ENCODE measurements around the gene WNT3A.

Gene WNT3A

GRCh38 chr1:228098323-228098931 lies 91.6 kb downstream of the WNT3A start:
- no peaks in the 10 kb centered on the region for H3K4me1 ChIP-seq (ENCODE audit: control insufficient read depth, low read depth, low read length)
- no peak overlapping the region for H3K9ac ChIP-seq (ENCODE audit: low read length)
- no peak overlapping the region for H3K4me3 ChIP-seq (ENCODE audit: low read length)
- H3K9me3 ChIP-seq (ENCODE audit: control insufficient read depth, low read depth, low read length), result no peaks in the 10 kb centered on the region
- no peaks in the 10 kb centered on the region for H3K27me3 ChIP-seq (ENCODE audit: control insufficient read depth, insufficient read depth, low read length)
- H3K27ac ChIP-seq (ENCODE audit: low read length), result no peak overlapping the region
- peaks cover 44% of the 10 kb centered on the region for H3K36me3 ChIP-seq (ENCODE audit: control insufficient read depth, low read depth, low read length)

- no peaks in the 10 kb centered on the region for H3K4me1 ChIP-seq (ENCODE audit: control insufficient read depth, low read depth, low read length)
- H3K9ac ChIP-seq (ENCODE audit: low read length), result no peak overlapping the region
- H3K36me3 ChIP-seq (ENCODE audit: control insufficient read depth, low read depth, low read length), result peaks cover 44% of the 10 kb centered on the region
- H3K9me3 ChIP-seq (ENCODE audit: control insufficient read depth, low read depth, low read length), result no peaks in the 10 kb centered on the region
- no peaks in the 10 kb centered on the region for H3K27me3 ChIP-seq (ENCODE audit: control insufficient read depth, insufficient read depth, low read length)
- no peak overlapping the region for H3K4me3 ChIP-seq (ENCODE audit: low read length)
- H3K27ac ChIP-seq (ENCODE audit: low read length), result no peak overlapping the region
These were observed 92.5 kb downstream of the WNT3A start for GRCh38 chr1:228099331-228099732.

- no peak overlapping the region for H3K9ac ChIP-seq (ENCODE audit: low read length)
- no peaks in the 10 kb centered on the region for H3K4me1 ChIP-seq (ENCODE audit: control insufficient read depth, low read depth, low read length)
- no peaks in the 10 kb centered on the region for H3K27me3 ChIP-seq (ENCODE audit: control insufficient read depth, insufficient read depth, low read length)
- H3K36me3 ChIP-seq (ENCODE audit: control insufficient read depth, low read depth, low read length), result peaks cover 46% of the 10 kb centered on the region
- H3K4me3 ChIP-seq (ENCODE audit: low read length), result no peak overlapping the region
- H3K27ac ChIP-seq (ENCODE audit: low read length), result no peak overlapping the region
- H3K9me3 ChIP-seq (ENCODE audit: control insufficient read depth, low read depth, low read length), result no peaks in the 10 kb centered on the region
These were observed 94.2 kb downstream of the WNT3A start for GRCh38 chr1:228100822-228101613.

GRCh38 chr1:228101614-228101993 lies 94.8 kb downstream of the WNT3A start:
- Histone ChIP-seq H3K27ac (ENCODE audit: low read length) (no peak overlapping the region), H3K36me3 (ENCODE audit: control insufficient read depth, low read depth, low read length) (peaks cover 46% of the 10 kb centered on the region), H3K4me3 (ENCODE audit: low read length) (peak overlapping the region; percentile 78), H3K27me3 (ENCODE audit: control insufficient read depth, insufficient read depth, low read length) (no peaks in the 10 kb centered on the region), H3K9ac (ENCODE audit: low read length) (no peak overlapping the region), H3K9me3 (ENCODE audit: control insufficient read depth, low read depth, low read length) (no peaks in the 10 kb centered on the region), H3K4me1 (ENCODE audit: control insufficient read depth, low read depth, low read length) (no peaks in the 10 kb centered on the region)

GRCh38 chr1:228101994-228102790 lies 95.4 kb downstream of the WNT3A start:
- Histone ChIP-seq H3K9ac (ENCODE audit: low read length) (no peak overlapping the region), H3K36me3 (ENCODE audit: control insufficient read depth, low read depth, low read length) (peaks cover 50% of the 10 kb centered on the region), H3K4me1 (ENCODE audit: control insufficient read depth, low read depth, low read length) (no peaks in the 10 kb centered on the region)

GRCh38 chr1:228102791-228103620 lies 96.2 kb downstream of the WNT3A start, which contains the start of gene C1orf35:
Gene C1orf35 (minus strand): TSS chr1:228103325. CDS start chr1:228103227, 98 bp downstream.
- H3K27ac ChIP-seq (ENCODE audit: low read length), result no peak within 1 kb of the TSS
- H3K4me1 ChIP-seq (ENCODE audit: control insufficient read depth, low read depth, low read length), result no peaks in the 10 kb centered on the region
- peak within 1 kb of the TSS; percentile 79 for H3K9ac ChIP-seq (ENCODE audit: low read length)
- no peaks in the 10 kb centered on the region for H3K27me3 ChIP-seq (ENCODE audit: control insufficient read depth, insufficient read depth, low read length)
- H3K36me3 ChIP-seq (ENCODE audit: control insufficient read depth, low read depth, low read length), result peaks cover 49% of the 10 kb centered on the region
- H3K4me3 ChIP-seq (ENCODE audit: low read length), result peak within 1 kb of the TSS; percentile 78
- no peaks in the 10 kb centered on the region for H3K9me3 ChIP-seq (ENCODE audit: control insufficient read depth, low read depth, low read length)

More at GRCh38 chr1:228101994-228102790, 95.4 kb downstream of the WNT3A start:
- Histone ChIP-seq H3K27ac (ENCODE audit: low read length) (no peak overlapping the region), H3K4me3 (ENCODE audit: low read length) (peak overlapping the region; percentile 78), H3K9me3 (ENCODE audit: control insufficient read depth, low read depth, low read length) (no peaks in the 10 kb centered on the region), H3K27me3 (ENCODE audit: control insufficient read depth, insufficient read depth, low read length) (no peaks in the 10 kb centered on the region)

- Histone ChIP-seq H3K4me3 (ENCODE audit: low read length) (no peak overlapping the region), H3K9me3 (ENCODE audit: control insufficient read depth, low read depth, low read length) (no peaks in the 10 kb centered on the region), H3K4me1 (ENCODE audit: control insufficient read depth, low read depth, low read length) (no peaks in the 10 kb centered on the region), H3K9ac (ENCODE audit: low read length) (no peak overlapping the region), H3K36me3 (ENCODE audit: control insufficient read depth, low read depth, low read length) (peaks cover 33% of the 10 kb centered on the region), H3K27me3 (ENCODE audit: control insufficient read depth, insufficient read depth, low read length) (peaks cover 2% of the 10 kb centered on the region), H3K27ac (ENCODE audit: low read length) (no peak overlapping the region)
These were observed 97.9 kb downstream of the WNT3A start for GRCh38 chr1:228104526-228105269.

GRCh38 chr1:228105270-228105995 lies 98.6 kb downstream of the WNT3A start:
- Histone ChIP-seq H3K9ac (ENCODE audit: low read length) (no peak overlapping the region), H3K36me3 (ENCODE audit: control insufficient read depth, low read depth, low read length) (peaks cover 27% of the 10 kb centered on the region), H3K27ac (ENCODE audit: low read length) (no peak overlapping the region), H3K27me3 (ENCODE audit: control insufficient read depth, insufficient read depth, low read length) (peaks cover 8% of the 10 kb centered on the region), H3K4me3 (ENCODE audit: low read length) (no peak overlapping the region), H3K4me1 (ENCODE audit: control insufficient read depth, low read depth, low read length) (no peaks in the 10 kb centered on the region), H3K9me3 (ENCODE audit: control insufficient read depth, low read depth, low read length) (no peaks in the 10 kb centered on the region)

- Histone ChIP-seq H3K4me3 (ENCODE audit: low read length) (no peak overlapping the region), H3K9me3 (ENCODE audit: control insufficient read depth, low read depth, low read length) (no peaks in the 10 kb centered on the region), H3K27ac (ENCODE audit: low read length) (no peak overlapping the region), H3K4me1 (ENCODE audit: control insufficient read depth, low read depth, low read length) (no peaks in the 10 kb centered on the region), H3K9ac (ENCODE audit: low read length) (no peak overlapping the region), H3K36me3 (ENCODE audit: control insufficient read depth, low read depth, low read length) (peaks cover 19% of the 10 kb centered on the region), H3K27me3 (ENCODE audit: control insufficient read depth, insufficient read depth, low read length) (peaks cover 8% of the 10 kb centered on the region)
These were observed 99.4 kb downstream of the WNT3A start for GRCh38 chr1:228105996-228106799.

- Histone ChIP-seq H3K4me1 (ENCODE audit: control insufficient read depth, low read depth, low read length) (no peaks in the 10 kb centered on the region), H3K27ac (ENCODE audit: low read length) (no peak overlapping the region), H3K36me3 (ENCODE audit: control insufficient read depth, low read depth, low read length) (peaks cover 19% of the 10 kb centered on the region), H3K27me3 (ENCODE audit: control insufficient read depth, insufficient read depth, low read length) (peaks cover 8% of the 10 kb centered on the region), H3K9me3 (ENCODE audit: control insufficient read depth, low read depth, low read length) (no peaks in the 10 kb centered on the region), H3K4me3 (ENCODE audit: low read length) (no peak overlapping the region), H3K9ac (ENCODE audit: low read length) (no peak overlapping the region)
These were observed 99.9 kb downstream of the WNT3A start for GRCh38 chr1:228106800-228107054.

Data from iPS-18a (cell line).